Nasal cavity respiratory epithelium epithelial cell of viscerocranial mucosa (primary cell): Measurements from ENCODE around the gene ZWILCH. TPM values are rescaled to one million over a fixed set of nuclear protein-coding genes. Genes with fewer than 3 reads are reported as not detected.

Experiments
- total RNA-seq: library from RNA; depleted of rRNA; stranded (reverse); fragments of >200 nt; gene quantifications from 2 replicates; pipeline ENCODE4 v1.2.3, GENCODE V29; 2014

ZWILCH gene
- total RNA-seq: 6.1 and 7.5 TPM in 2 replicates

GRCh38 chr15:66504563-66505429, at the start of gene ZWILCH, which contains the start of gene RPL4:
Gene ZWILCH, plus strand, starts transcription at chr15:66505326. Its CDS starts 13 bp downstream, at chr15:66505339.
Gene RPL4, minus strand, starts transcription at chr15:66504855. Its CDS starts 65 bp downstream, at chr15:66504790.

DNA sequence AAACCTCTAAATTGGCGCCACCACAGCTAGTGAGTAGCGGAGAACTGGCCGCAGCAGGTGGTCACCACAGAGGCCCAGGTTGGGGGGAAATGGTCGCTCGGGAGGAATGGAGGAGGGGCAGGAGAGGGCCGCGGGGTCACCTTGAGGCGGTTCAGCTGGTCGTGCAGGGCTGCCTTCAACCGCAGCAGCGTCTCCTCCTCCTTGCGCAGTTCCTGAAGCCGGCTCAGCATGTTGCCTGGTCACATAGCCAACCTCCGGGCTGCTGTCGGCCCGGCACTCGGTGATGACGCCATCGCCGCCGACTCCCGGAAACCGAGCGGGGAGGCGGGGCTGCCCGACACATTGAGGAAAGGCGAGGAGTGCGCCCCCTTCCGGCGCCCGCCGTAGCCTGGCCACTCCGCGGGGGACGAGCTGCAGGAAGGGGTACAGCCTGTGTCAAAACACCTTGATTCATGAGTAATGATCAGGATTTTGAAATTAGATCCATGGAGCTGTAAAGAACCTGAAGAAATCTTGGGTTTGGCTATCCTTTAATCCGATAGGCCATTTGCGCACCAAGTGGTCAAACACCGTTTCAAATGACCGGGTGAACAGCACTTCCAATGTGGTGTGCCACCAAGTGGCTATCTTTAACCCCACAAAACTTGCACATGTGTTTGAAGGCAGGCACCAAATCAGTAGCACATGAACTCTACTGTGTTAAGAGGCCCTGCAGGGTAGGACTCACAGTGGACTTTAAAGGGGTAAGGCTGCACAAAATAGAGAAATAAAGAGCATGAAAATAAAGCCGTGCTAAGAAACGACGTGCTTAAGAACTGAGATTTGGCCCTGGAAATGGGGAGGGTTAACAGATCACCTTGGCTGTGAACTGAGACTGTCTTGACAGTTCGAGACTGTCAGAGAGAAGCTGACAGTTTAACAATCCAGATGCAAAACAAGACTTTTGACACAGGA, 7.3 kb upstream of the ZWILCH start, which contains the start of gene SNAPC5:
Gene SNAPC5, minus strand, starts transcription at position 261 of the 954 bp plus-strand sequence. Its CDS starts 31 bp downstream, at position 230.

DNA sequence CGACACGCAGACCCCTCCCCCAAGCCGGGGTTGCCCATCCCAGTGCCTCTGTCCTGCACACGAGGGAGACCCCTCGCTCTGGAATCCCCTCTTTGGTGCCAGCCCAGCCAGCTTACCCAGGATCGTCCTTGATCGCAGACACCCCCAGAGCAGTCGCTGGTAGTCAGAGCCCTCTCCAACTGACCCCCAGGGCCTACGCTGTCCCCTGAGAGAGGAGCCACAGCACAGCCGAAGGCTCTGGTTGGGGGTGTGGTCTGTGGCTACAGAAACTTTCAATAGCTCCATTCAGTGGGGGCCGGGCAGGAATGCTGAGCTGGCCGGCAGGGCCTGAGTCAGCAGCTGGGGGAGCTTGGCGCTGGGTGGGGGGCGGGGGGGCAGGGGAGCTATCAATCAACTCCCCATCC, 60.6 kb downstream of the ZWILCH start, which contains the start of gene LCTL:
Gene LCTL, minus strand, starts transcription at position 258 of the 404 bp plus-strand sequence. CDS start 633 bp downstream, outside the sequence.

Other genes starting within 250 kb of the ZWILCH start
- 18.4 and 19.1 TPM in 2 replicates for gene DIS3L, start 211.8 kb upstream of the ZWILCH start, total RNA-seq
- gene TIPIN, start 148.6 kb upstream of the ZWILCH start, total RNA-seq: 15.6 and 16.7 TPM in 2 replicates
- gene MAP2K1, start 118.4 kb upstream of the ZWILCH start, total RNA-seq: 45.8 and 68.0 TPM in 2 replicates
- gene SNAPC5, start 7.6 kb upstream of the ZWILCH start, total RNA-seq: 35.7 and 62.5 TPM in 2 replicates
- gene RPL4, start 471 bp upstream of the ZWILCH start, total RNA-seq: 3,547 and 4,868 TPM in 2 replicates
- not detected in 2 replicates for gene LCTL, start 60.7 kb downstream of the ZWILCH start, total RNA-seq
- under 0.01 and 0.64 TPM in 2 replicates for gene SMAD6, start 196.9 kb downstream of the ZWILCH start, total RNA-seq